ENCODE measurements around the gene STXBP5.

The STXBP5 gene

DNA sequence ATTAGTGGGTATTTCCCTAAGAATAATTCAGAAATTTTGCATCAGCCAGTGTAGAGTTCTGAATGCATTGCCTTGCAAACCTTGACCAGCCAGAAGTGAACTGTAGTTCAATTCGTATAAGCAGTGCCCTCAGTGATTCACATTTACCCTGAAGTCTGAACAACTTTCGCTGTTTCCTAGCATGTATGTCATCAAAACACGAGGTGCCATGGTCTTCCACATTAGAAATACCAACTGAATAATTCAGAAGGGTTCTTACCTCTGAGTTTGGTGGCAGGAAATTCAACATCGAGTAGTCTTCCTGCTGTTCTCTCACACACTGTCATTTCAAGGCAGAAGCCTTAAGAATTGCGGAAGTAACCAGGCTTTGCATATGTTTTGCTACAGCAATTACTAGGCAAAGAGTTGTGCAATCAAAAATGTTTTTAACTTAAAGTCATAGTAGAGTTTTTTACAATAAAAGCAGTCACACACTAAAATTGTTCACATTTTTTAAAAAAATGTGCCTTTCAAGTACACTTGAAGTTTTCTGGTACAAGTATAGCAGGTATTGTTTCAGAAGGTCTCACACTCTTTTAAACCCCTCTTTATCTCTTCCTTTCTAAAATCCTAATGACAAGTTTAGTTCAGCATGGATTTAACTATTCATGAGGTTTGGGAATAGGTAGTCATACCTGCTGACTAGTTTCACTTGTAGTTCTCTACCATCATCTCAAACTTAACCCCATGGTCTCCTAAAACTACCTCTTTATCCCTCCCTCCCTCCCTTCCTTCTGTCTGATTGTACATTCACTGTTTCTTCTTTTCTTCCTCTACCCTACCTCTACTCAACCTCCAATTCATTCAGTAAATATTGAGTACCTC is 118.3 kb downstream of the STXBP5 start:
- Histone ChIP-seq H3K9me3 (ENCODE audit: control insufficient read depth, insufficient read depth, low read depth, low read length) (no peaks in the 10 kb centered on the region), H3K4me3 (ENCODE audit: low read depth, low read length) (no peak overlapping the region), H3K27ac (ENCODE audit: extremely low read depth, low read depth, low read length) (no peak overlapping the region), H3K4me1 (ENCODE audit: control insufficient read depth, insufficient read depth, low read length) (no peaks in the 10 kb centered on the region), H3K36me3 (ENCODE audit: control insufficient read depth in 2 of 2, insufficient read depth in 1 of 2, low read length in 2 of 2) (peaks cover 0 to 28% of the 10 kb centered on the region in 2 experiments)
- no peak for TF ChIP-seq ZNF677 (tag by site-specific recombination; IDR thresholded peaks at IDR 0.05)
- TF ChIP-seq, protein P1, sequence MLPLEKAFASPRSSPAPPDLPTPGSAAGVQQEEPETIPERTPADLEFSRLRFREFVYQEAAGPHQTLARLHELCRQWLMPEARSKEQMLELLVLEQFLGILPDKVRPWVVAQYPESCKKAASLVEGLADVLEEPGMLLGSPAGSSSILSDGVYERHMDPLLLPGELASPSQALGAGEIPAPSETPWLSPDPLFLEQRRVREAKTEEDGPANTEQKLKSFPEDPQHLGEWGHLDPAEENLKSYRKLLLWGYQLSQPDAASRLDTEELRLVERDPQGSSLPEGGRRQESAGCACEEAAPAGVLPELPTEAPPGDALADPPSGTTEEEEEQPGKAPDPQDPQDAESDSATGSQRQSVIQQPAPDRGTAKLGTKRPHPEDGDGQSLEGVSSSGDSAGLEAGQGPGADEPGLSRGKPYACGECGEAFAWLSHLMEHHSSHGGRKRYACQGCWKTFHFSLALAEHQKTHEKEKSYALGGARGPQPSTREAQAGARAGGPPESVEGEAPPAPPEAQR (tag by site-specific recombination; IDR thresholded peaks at IDR 0.05) = no peak
- POLR2A ChIA-PET = no interaction called here
- CTCF ChIA-PET = no interaction called here

DNA sequence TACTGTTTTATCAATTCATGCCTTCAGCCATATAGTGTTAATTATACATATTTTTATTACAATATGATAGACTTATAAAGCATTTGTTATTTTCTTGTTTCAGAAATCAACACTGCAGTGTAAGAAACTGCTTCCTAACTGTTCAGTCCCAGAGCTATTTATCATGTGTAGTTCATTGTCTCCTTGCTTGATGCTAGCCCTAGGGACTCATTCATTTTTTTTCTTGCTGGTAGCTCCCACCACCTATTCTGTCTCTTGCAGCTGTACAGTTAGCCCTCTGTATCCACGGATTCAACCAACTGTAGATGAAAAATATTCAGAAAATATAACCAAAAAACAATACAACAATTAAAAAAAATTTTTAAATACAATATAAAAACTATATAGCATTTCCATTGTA is 121.3 kb downstream of the STXBP5 start:
- ChIA-PET CTCF (no interaction called here), POLR2A (no interaction called here)
- Histone ChIP-seq H3K36me3 (ENCODE audit: control insufficient read depth in 2 of 2, insufficient read depth in 1 of 2, low read length in 2 of 2) (peaks cover 0 to 18% of the 10 kb centered on the region in 2 experiments; a peak in 2 of 3 replicates), H3K27ac (ENCODE audit: extremely low read depth, low read depth, low read length) (no peak overlapping the region), H3K4me1 (ENCODE audit: control insufficient read depth, insufficient read depth, low read length) (no peaks in the 10 kb centered on the region), H3K4me3 (ENCODE audit: low read depth, low read length) (no peak overlapping the region), H3K9me3 (ENCODE audit: control insufficient read depth, insufficient read depth, low read depth, low read length) (no peaks in the 10 kb centered on the region)
- TF ChIP-seq ZNF302 (tag by site-specific recombination; IDR thresholded peaks at IDR 0.05; ENCODE audit: low read depth) (no peak), ZNF112 (tag by site-specific recombination; IDR thresholded peaks at IDR 0.05) (no peak), ZNF561 (tag by site-specific recombination; IDR thresholded peaks at IDR 0.05; ENCODE audit: borderline replicate concordance) (no peak), RBAK (tag by site-specific recombination; IDR thresholded peaks at IDR 0.05) (no peak), ZNF24 (tag by site-specific recombination; IDR thresholded peaks at IDR 0.05) (no peak), ZNF174 (tag by site-specific recombination; IDR thresholded peaks at IDR 0.05) (no peak), ZNF560 (tag by site-specific recombination; IDR thresholded peaks at IDR 0.05; ENCODE audit: borderline replicate concordance) (no peak), SETDB1 (IDR thresholded peaks at IDR 0.05; ENCODE audit: insufficient read length, low read length) (no peak), ZNF19 (tag by site-specific recombination; IDR thresholded peaks at IDR 0.05; ENCODE audit: low read depth) (no peak), ZNF785 (tag by site-specific recombination; IDR thresholded peaks at IDR 0.05) (no peak), ZNF266 (tag by site-specific recombination; IDR thresholded peaks at IDR 0.05; ENCODE audit: low read depth) (no peak)
- TF ChIP-seq, protein P1 (tag by site-specific recombination; IDR thresholded peaks at IDR 0.05) = no peak

DNA sequence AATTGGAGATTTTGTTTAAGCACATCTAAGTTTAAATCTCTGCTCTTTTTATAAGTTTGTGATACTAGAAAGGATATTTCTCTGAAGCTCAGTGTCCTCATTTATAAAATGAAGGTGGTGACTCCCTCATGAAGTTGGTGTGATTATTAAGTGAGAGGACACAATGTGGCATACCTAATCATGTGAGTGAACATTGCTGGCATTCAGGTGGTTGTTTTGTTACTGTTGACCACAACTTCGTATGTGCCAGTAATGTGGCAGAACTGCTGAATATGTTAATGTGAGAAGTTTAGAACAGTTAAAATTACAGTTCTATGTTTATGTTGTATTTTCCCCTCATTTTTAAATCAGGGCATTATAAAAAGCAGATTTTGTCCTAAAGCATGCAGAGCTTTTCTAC is 127.2 kb downstream of the STXBP5 start:
- POLR2A ChIA-PET = no interaction called here

More for the DNA sequence above, 127.2 kb downstream of the STXBP5 start:
- Histone ChIP-seq H3K4me3 (ENCODE audit: low read depth, low read length) (no peak overlapping the region), H3K36me3 (ENCODE audit: control insufficient read depth in 2 of 2, insufficient read depth in 1 of 2, low read length in 2 of 2) (peaks cover 0 to 17% of the 10 kb centered on the region in 2 experiments; a peak in 1 of 3 replicates), H3K4me1 (ENCODE audit: control insufficient read depth, insufficient read depth, low read length) (no peaks in the 10 kb centered on the region), H3K9me3 (ENCODE audit: control insufficient read depth, insufficient read depth, low read depth, low read length) (no peaks in the 10 kb centered on the region), H3K27ac (ENCODE audit: extremely low read depth, low read depth, low read length) (no peak overlapping the region)
- CTCF ChIA-PET = interaction anchor here (0.9 kb wide), 1 partner anchor 475 kb away, joined by 3 read pairs; no protein-coding TSS in a partner anchor
- TF ChIP-seq ZNF221 (tag by site-specific recombination; IDR thresholded peaks at IDR 0.05; ENCODE audit: borderline replicate concordance) (no peak), ZNF677 (tag by site-specific recombination; IDR thresholded peaks at IDR 0.05) (no peak), ZBTB48 (tag by site-specific recombination; IDR thresholded peaks at IDR 0.05) (no peak), ZNF175 (tag by site-specific recombination; IDR thresholded peaks at IDR 0.05) (no peak), ZNF416 (tag by site-specific recombination; IDR thresholded peaks at IDR 0.05) (no peak), OVOL3 (tag by site-specific recombination; IDR thresholded peaks at IDR 0.05) (no peak), ZNF521 (tag by site-specific recombination; IDR thresholded peaks at IDR 0.05) (no peak), ZNF555 (tag by site-specific recombination; conservative IDR thresholded peaks at IDR 0.05) (no peak), ZNF426 (tag by site-specific recombination; IDR thresholded peaks at IDR 0.05) (no peak), ZNF529 (tag by site-specific recombination; IDR thresholded peaks at IDR 0.05; ENCODE audit: insufficient replicate concordance) (no peak), GLIS2 (tag by site-specific recombination; IDR thresholded peaks at IDR 0.05) (no peak), YY2 (tag by site-specific recombination; IDR thresholded peaks at IDR 0.05) (no peak), ZFP69B (tag by site-specific recombination; IDR thresholded peaks at IDR 0.05) (no peak), ZNF792 (tag by site-specific recombination; IDR thresholded peaks at IDR 0.05) (no peak), ZNF2 (tag by site-specific recombination; IDR thresholded peaks at IDR 0.05) (no peak)
- TF ChIP-seq, protein P2, sequence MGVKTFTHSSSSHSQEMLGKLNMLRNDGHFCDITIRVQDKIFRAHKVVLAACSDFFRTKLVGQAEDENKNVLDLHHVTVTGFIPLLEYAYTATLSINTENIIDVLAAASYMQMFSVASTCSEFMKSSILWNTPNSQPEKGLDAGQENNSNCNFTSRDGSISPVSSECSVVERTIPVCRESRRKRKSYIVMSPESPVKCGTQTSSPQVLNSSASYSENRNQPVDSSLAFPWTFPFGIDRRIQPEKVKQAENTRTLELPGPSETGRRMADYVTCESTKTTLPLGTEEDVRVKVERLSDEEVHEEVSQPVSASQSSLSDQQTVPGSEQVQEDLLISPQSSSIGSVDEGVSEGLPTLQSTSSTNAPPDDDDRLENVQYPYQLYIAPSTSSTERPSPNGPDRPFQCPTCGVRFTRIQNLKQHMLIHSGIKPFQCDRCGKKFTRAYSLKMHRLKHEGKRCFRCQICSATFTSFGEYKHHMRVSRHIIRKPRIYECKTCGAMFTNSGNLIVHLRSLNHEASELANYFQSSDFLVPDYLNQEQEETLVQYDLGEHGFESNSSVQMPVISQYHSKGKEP (tag by site-specific recombination; IDR thresholded peaks at IDR 0.05) = no peak

Data from HEK293 (cell line).